Lung (tissue), 12 donors: ENCODE measurements around the gene LRRC51. TPM values are rescaled to one million over a fixed set of nuclear protein-coding genes. Genes with fewer than 3 reads are reported as not detected.

ENCODE experiments used
- ATAC-seq: fragments of 200-7000 bp; cut with Tn5 transposase; one replicate; pipeline ENCODE4 v1.9.1; 2020; ENCODE audit warnings: moderate number of reproducible peaks; ENCODE audit not compliant: insufficient read depth, low FRiP score
- DNase-seq, 3 donors: peaks; one replicate each; pipeline ENCODE4 v3.0.0-alpha.2; 2013 to 2017
- H3K27ac ChIP-seq, 2 donors: one replicate each; pipeline ENCODE4 v1.5.1; 2013; ENCODE audit warnings: mild to moderate bottlenecking in 2 of 2, moderate library complexity in 2 of 2, control low read depth in 1 of 2, inconsistent platforms in 1 of 2, low read depth in 1 of 2, low read length in 1 of 2
- H3K27me3 ChIP-seq, 3 donors: one replicate each; pipeline ENCODE4 v1.5.1; 2013; ENCODE audit warnings: low read length in 2 of 3; ENCODE audit not compliant: control insufficient read depth in 3 of 3, insufficient read depth in 3 of 3
- H3K36me3 ChIP-seq, 4 donors: one replicate each; pipeline ENCODE4 v1.5.1; 2013; ENCODE audit warnings: low read length in 4 of 4, mild to moderate bottlenecking in 1 of 4, moderate library complexity in 1 of 4; ENCODE audit not compliant: control insufficient read depth in 4 of 4, insufficient read depth in 4 of 4
- H3K4me1 ChIP-seq, 5 donors: one replicate each; pipeline ENCODE4 v1.5.1; 2013; ENCODE audit warnings: low read length in 5 of 5, mild to moderate bottlenecking in 2 of 5, moderate library complexity in 1 of 5; ENCODE audit not compliant: control insufficient read depth in 5 of 5, insufficient read depth in 5 of 5
- H3K4me3 ChIP-seq: one replicate; pipeline ENCODE4 v1.5.1; 2013; ENCODE audit warnings: mild to moderate bottlenecking, control low read depth, moderate library complexity
- H3K9ac ChIP-seq, 2 donors: one replicate each; pipeline ENCODE4 v1.5.1; 2013; ENCODE audit warnings: low read length in 2 of 2, control low read depth in 1 of 2; ENCODE audit not compliant: insufficient read depth in 1 of 2
- H3K9me3 ChIP-seq, 4 donors: one replicate each; pipeline ENCODE4 v1.5.1; 2013; ENCODE audit warnings: low read length in 3 of 4, mild to moderate bottlenecking in 1 of 4, moderate library complexity in 1 of 4; ENCODE audit not compliant: control insufficient read depth in 4 of 4, insufficient read depth in 3 of 4
- CTCF ChIP-seq: IDR thresholded peaks from 2 replicates; pipeline ENCODE4 v1.5.1; 2012; ENCODE audit warnings: mild to moderate bottlenecking; ENCODE audit errors: control extremely low read depth, extremely low read depth
- WGBS, 2 donors: extraction: QIAGEN DNeasy Blood & Tissue Kit; methylation state at CpG; one replicate each; pipeline ENCODE4 v1.1.7; 2013; 5-methylcytosine and 5-hydroxymethylcytosine counted together
- polyA plus RNA-seq, 2 donors: library from polyadenylated mRNA; stranded (reverse); fragments of 200-250 nt; gene quantifications; one replicate each; pipeline ENCODE4 v1.2.1, GENCODE V29; 2013
- total RNA-seq, 2 donors: library from RNA; depleted of rRNA in 1 of 2; stranded (reverse); fragments of >200 nt in 1 of 2; gene quantifications; one replicate each; pipeline ENCODE4 v1.2.1, GENCODE V29; 2014 to 2021
- donor health status: control.
- donor health status: control.
- donor health status: Bipolar disorder and iron deficiency.
- donor health status: healthy.
- donor health status: DM: yes; HTN: yes; CAD: no.

LRRC51 gene
- total and polyA plus RNA-seq, 4 donors = 10.4 to 29.6 (median 19.8) TPM

- H3K36me3 ChIP-seq = peaks cover 13 to 35% (median 27%) of the 10 kb centered on the region in 4 donors
These were observed 18.1 kb downstream of the LRRC51 start for GRCh38 chr11:72098741-72099140.

GRCh38 chr11:72100009-72100408 lies 19.4 kb downstream of the LRRC51 start:
- TF ChIP-seq CTCF = no peak
- Histone ChIP-seq H3K9me3 (no peaks in the 10 kb centered on the region), H3K4me3 (no peak overlapping the region), H3K27ac (peak overlapping the region in 1 of 2 donors; percentile 37), H3K9ac (no peak overlapping the region), H3K4me1 (peaks cover 0 to 17% (median 5%) of the 10 kb centered on the region in 5 donors), H3K27me3 (no peaks in the 10 kb centered on the region), H3K36me3 (peaks cover 13 to 31% (median 25%) of the 10 kb centered on the region in 4 donors)
- DNase-seq = no peak
- 69 to 76% methylated on average over 3 of the region's 3 CpGs for WGBS, 2 donors
- ATAC-seq = no peak

More at GRCh38 chr11:72098741-72099140, 18.1 kb downstream of the LRRC51 start:
- Histone ChIP-seq H3K27me3 (no peaks in the 10 kb centered on the region), H3K4me1 (peaks cover 0 to 16% (median 3%) of the 10 kb centered on the region in 5 donors), H3K9me3 (no peaks in the 10 kb centered on the region), H3K4me3 (no peak overlapping the region), H3K9ac (no peak overlapping the region), H3K27ac (no peak overlapping the region)
- ATAC-seq (no peak), DNase-seq (no peak)
- no peak for TF ChIP-seq CTCF
- 96 to 98% methylated on average over 3 of the region's 3 CpGs for WGBS, 2 donors

- DNase-seq (no peak), ATAC-seq (no peak)
- Histone ChIP-seq H3K4me3 (no peak overlapping the region), H3K36me3 (peaks cover 13 to 29% (median 25%) of the 10 kb centered on the region in 4 donors), H3K9ac (no peak overlapping the region), H3K27me3 (no peaks in the 10 kb centered on the region), H3K27ac (peak overlapping the region in 1 of 2 donors; percentile 37), H3K4me1 (peaks cover 0 to 17% (median 5%) of the 10 kb centered on the region in 5 donors), H3K9me3 (no peaks in the 10 kb centered on the region)
- TF ChIP-seq CTCF = no peak
- 18 to 60% methylated on average over 1 of the region's 1 CpG for WGBS, 2 donors
These were observed 19.8 kb downstream of the LRRC51 start for GRCh38 chr11:72100462-72100861.

GRCh38 chr11:72102162-72102561 lies 21.5 kb downstream of the LRRC51 start:
- 31 to 37% methylated on average over 4 of the region's 4 CpGs for WGBS, 2 donors
- TF ChIP-seq CTCF = no peak

More at GRCh38 chr11:72102162-72102561, 21.5 kb downstream of the LRRC51 start:
- Histone ChIP-seq H3K9me3 (no peaks in the 10 kb centered on the region), H3K36me3 (peaks cover 11 to 22% (median 21%) of the 10 kb centered on the region in 4 donors), H3K27ac (peak overlapping the region; percentile 93 to 99), H3K4me1 (peaks cover 0 to 17% (median 5%) of the 10 kb centered on the region in 5 donors), H3K27me3 (no peaks in the 10 kb centered on the region), H3K9ac (peak overlapping the region; percentile 78 to 80), H3K4me3 (peak overlapping the region; percentile 94)
- DNase-seq = no peak
- no peak for ATAC-seq
